H1 (cell line): ENCODE measurements around the gene MPHOSPH10. TPM values are rescaled to one million over a fixed set of nuclear protein-coding genes. Genes with fewer than 3 reads are reported as not detected.

Experiments used
- CTCF ChIA-PET: fragments of 300-600 bp; sonication (Branson Sonifier 250); formaldehyde crosslinking; loops from one replicate; lab custom pipeline; 2021; ENCODE audit not compliant: partially characterized antibody; lab: Charles Lee
- POLR2A ChIA-PET: fragments of 300-600 bp; sonication (Branson Sonifier 250); formaldehyde crosslinking; loops from one replicate; lab custom pipeline; 2021; ENCODE audit warnings: inconsistent platforms; ENCODE audit not compliant: partially characterized antibody; lab: Charles Lee
- DNase-seq, 2 experiments: peaks; one replicate each; pipeline versions ENCODE4 v3.0.0 to v3.0.0-alpha.2; 2010 to 2022; ENCODE audit warnings: low spot score in 2 of 2, low read depth in 1 of 2, mixed read lengths in 1 of 2
- FAIRE-seq: peaks from 2 replicates; lab custom pipeline; 2011; peaks lifted over from hg19 to GRCh38; lab: Jason Lieb, UNC
- H2AFZ ChIP-seq: 2 replicates; pipeline ENCODE4 v1.8.1; 2012; ENCODE audit warnings: low read length, inconsistent platforms
- H2AK5ac ChIP-seq: 2 replicates; pipeline ENCODE4 v1.6.1; 2013; ENCODE audit warnings: low read depth, low read length
- H2BK120ac ChIP-seq: replicated peaks from 2 replicates; pipeline ENCODE3; 2013; ENCODE audit warnings: low read depth, low read length, inconsistent platforms
- H2BK12ac ChIP-seq: 2 replicates; pipeline ENCODE4 v1.6.1; 2013; ENCODE audit warnings: low read depth, low read length
- H2BK15ac ChIP-seq: 2 replicates; pipeline ENCODE4 v1.6.1; 2013; ENCODE audit warnings: low read length
- H2BK20ac ChIP-seq: 2 replicates; pipeline ENCODE4 v1.6.1; 2013; ENCODE audit warnings: low read length
- H2BK5ac ChIP-seq: 2 replicates; pipeline ENCODE4 v1.6.1; 2013; ENCODE audit warnings: low read depth, low read length
- H3K14ac ChIP-seq: 2 replicates; pipeline ENCODE4 v1.6.1; 2013; ENCODE audit warnings: inconsistent platforms; ENCODE audit not compliant: insufficient read length
- H3K18ac ChIP-seq: 2 replicates; pipeline ENCODE4 v1.6.1; 2013; ENCODE audit warnings: low read length; ENCODE audit errors: extremely low read depth
- H3K23ac ChIP-seq: 2 replicates; pipeline ENCODE4 v1.6.1; 2013; ENCODE audit warnings: inconsistent platforms; ENCODE audit not compliant: insufficient read length
- H3K23me2 ChIP-seq: 2 replicates; pipeline ENCODE4 v1.6.1; 2013; ENCODE audit warnings: low read depth, low read length
- H3K27ac ChIP-seq: 2 replicates; pipeline ENCODE4 v1.6.1; 2011; ENCODE audit warnings: low read depth, low read length, inconsistent platforms
- H3K27me3 ChIP-seq, 4 experiments: replicated peaks in 1 of 4; 1 replicate in 1 of 4; 2 replicates in 3 of 4; pipeline versions ENCODE4 v1.6.1 to v1.8.1; 2011 to 2013; ENCODE audit warnings: low read length in 3 of 4, mild to moderate bottlenecking in 3 of 4, inconsistent platforms in 2 of 4, mixed read lengths in 2 of 4, moderate library complexity in 1 of 4; ENCODE audit not compliant: control insufficient read depth in 3 of 4, insufficient read depth in 3 of 4; ENCODE audit errors: extremely low read depth in 1 of 4
- H3K36me3 ChIP-seq, 4 experiments: 2 replicates each; pipeline versions ENCODE4 v1.6.1 to v1.8.1; 2011 to 2013; ENCODE audit warnings: mild to moderate bottlenecking in 4 of 4, low read length in 3 of 4, moderate library complexity in 2 of 4, control low read depth in 1 of 4, inconsistent platforms in 1 of 4; ENCODE audit not compliant: insufficient read depth in 4 of 4, control insufficient read depth in 2 of 4
- H3K4ac ChIP-seq: replicated peaks from 2 replicates; pipeline ENCODE3; 2013; ENCODE audit warnings: low read length, low read depth, mixed read lengths, inconsistent platforms; ENCODE audit not compliant: insufficient read length
- H3K4me1 ChIP-seq, 4 experiments: replicated peaks in 1 of 4; 1 replicate in 1 of 4; 2 replicates in 3 of 4; pipeline versions ENCODE4 v1.6.1 to v1.8.1; 2011 to 2013; ENCODE audit warnings: low read length in 3 of 4, inconsistent platforms in 2 of 4, mixed read lengths in 1 of 4; ENCODE audit not compliant: insufficient read depth in 4 of 4, control insufficient read depth in 3 of 4
- H3K4me2 ChIP-seq, 2 experiments: 2 replicates each; pipeline versions ENCODE4 v1.6.1 to v1.8.1; 2011 to 2013; ENCODE audit warnings: low read depth in 2 of 2, low read length in 2 of 2, control low read depth in 1 of 2, inconsistent platforms in 1 of 2, mild to moderate bottlenecking in 1 of 2; ENCODE audit not compliant: insufficient read depth in 1 of 2
- H3K4me3 ChIP-seq, 4 experiments: fragments of 200-600, 300-600 bp in 1 of 4; sonication (generic), shearing (Covaris generic), sonication (Bioruptor Twin) in 1 of 4; 2 replicates each; pipeline versions ENCODE4 v1.5.1 to v1.8.1; 2011 to 2016; ENCODE audit warnings: low read length in 4 of 4, low read depth in 3 of 4, control low read depth in 2 of 4, inconsistent platforms in 2 of 4, mild to moderate bottlenecking in 2 of 4, mixed read lengths in 1 of 4, moderate library complexity in 1 of 4; ENCODE audit not compliant: insufficient read depth in 2 of 4; ENCODE audit errors: extremely low read depth in 1 of 4
- H3K56ac ChIP-seq: replicated peaks from 2 replicates; pipeline ENCODE3; 2013; ENCODE audit warnings: low read depth, mild to moderate bottlenecking, mixed read lengths, low read length, inconsistent platforms; ENCODE audit not compliant: insufficient read length
- H3K79me1 ChIP-seq: 2 replicates; pipeline ENCODE4 v1.6.1; 2013; ENCODE audit warnings: low read depth, low read length, control low read depth
- H3K79me2 ChIP-seq, 2 experiments: 2 replicates each; pipeline versions ENCODE4 v1.6.1 to v1.8.1; 2012 to 2013; ENCODE audit warnings: low read length in 2 of 2, mild to moderate bottlenecking in 2 of 2, inconsistent platforms in 1 of 2; ENCODE audit not compliant: insufficient read depth in 2 of 2, control insufficient read depth in 1 of 2
- H3K9ac ChIP-seq, 4 experiments: replicated peaks in 1 of 4; 1 replicate in 1 of 4; 2 replicates in 3 of 4; pipeline versions ENCODE4 v1.6.1 to v1.8.1; 2011 to 2013; ENCODE audit warnings: low read depth in 3 of 4, low read length in 3 of 4, control low read depth in 2 of 4, mild to moderate bottlenecking in 2 of 4, moderate library complexity in 2 of 4, inconsistent platforms in 1 of 4; ENCODE audit errors: extremely low read depth in 1 of 4
- H3K9me3 ChIP-seq, 2 experiments: 2 replicates each; pipeline versions ENCODE4 v1.6.1 to v1.8.1; 2012 to 2013; ENCODE audit warnings: mild to moderate bottlenecking in 2 of 2, moderate library complexity in 2 of 2, control low read depth in 1 of 2, inconsistent platforms in 1 of 2, low read depth in 1 of 2, low read length in 1 of 2, mixed read lengths in 1 of 2; ENCODE audit not compliant: insufficient read depth in 2 of 2
- H4K20me1 ChIP-seq, 2 experiments: replicated peaks in 1 of 2; 2 replicates each; pipeline versions ENCODE3 to v1.8.1; 2011 to 2013; ENCODE audit warnings: inconsistent platforms in 2 of 2, low read length in 2 of 2, mild to moderate bottlenecking in 1 of 2; ENCODE audit not compliant: insufficient read depth in 2 of 2, control insufficient read depth in 1 of 2
- H4K5ac ChIP-seq: 2 replicates; pipeline ENCODE4 v1.6.1; 2013; ENCODE audit warnings: low read length, low read depth, mixed read lengths, inconsistent platforms; ENCODE audit not compliant: insufficient read length
- H4K8ac ChIP-seq: 2 replicates; pipeline ENCODE4 v1.8.0; 2013; ENCODE audit warnings: mild to moderate bottlenecking, moderate library complexity, low read length, inconsistent platforms; ENCODE audit not compliant: insufficient read depth; ENCODE audit errors: extremely low read depth
- H4K91ac ChIP-seq: replicated peaks from 2 replicates; pipeline ENCODE3; 2013; ENCODE audit warnings: low read length, mixed read lengths, inconsistent platforms; ENCODE audit not compliant: insufficient read length
- ATF2 ChIP-seq: IDR thresholded peaks from 2 replicates; pipeline ENCODE4 v1.6.1; 2012; ENCODE audit warnings: low read length, inconsistent platforms
- E2F6 ChIP-seq: IDR thresholded peaks from 2 replicates; pipeline ENCODE4 v1.6.1; 2012; ENCODE audit warnings: inconsistent platforms
- FOSL1 ChIP-seq: IDR thresholded peaks from 2 replicates; pipeline ENCODE4 v1.6.1; 2011; ENCODE audit warnings: mild to moderate bottlenecking, low read depth, low read length, moderate library complexity; ENCODE audit not compliant: insufficient read depth
- HDAC6 ChIP-seq: IDR thresholded peaks from one replicate; pipeline ENCODE4 v1.7.1; 2012; ENCODE audit warnings: low read depth, mild to moderate bottlenecking, inconsistent platforms, low read length, moderate library complexity
- NANOG ChIP-seq: IDR thresholded peaks from 2 replicates; pipeline ENCODE4 v1.6.1; 2011; ENCODE audit warnings: low read length, low read depth, mild to moderate bottlenecking, inconsistent platforms; ENCODE audit not compliant: insufficient read depth, poor library complexity, severe bottlenecking
- NRF1 ChIP-seq: IDR thresholded peaks from 2 replicates; pipeline ENCODE4 v1.6.1; 2011; ENCODE audit warnings: mild to moderate bottlenecking, low read depth, low read length, improper control_type of control experiment
- SIN3A ChIP-seq, 2 experiments: IDR thresholded peaks in 1 of 2; conservative IDR thresholded peaks in 1 of 2; 2 replicates each; pipeline ENCODE4 v1.6.1; 2011 to 2012; ENCODE audit warnings: low read length in 2 of 2, improper control_type of control experiment in 1 of 2, low read depth in 1 of 2, mild to moderate bottlenecking in 1 of 2
- SP4 ChIP-seq: IDR thresholded peaks from 2 replicates; pipeline ENCODE4 v1.6.1; 2012; ENCODE audit warnings: low read length, inconsistent platforms
- TAF7 ChIP-seq: optimal IDR thresholded peaks from 2 replicates; pipeline ENCODE3; 2011; ENCODE audit warnings: low read depth, mild to moderate bottlenecking, inconsistent platforms, low read length, moderate library complexity, borderline replicate concordance
- TCF12 ChIP-seq: IDR thresholded peaks from 2 replicates; pipeline ENCODE4 v1.6.1; 2011; ENCODE audit warnings: low read depth, mild to moderate bottlenecking, low read length
- whole genome bisulfite sequencing, 2 experiments: shearing (Covaris generic) in 1 of 2; methylation state at CpG; one replicate each; pipeline versions ENCODE4 v1.1.6 to v1.1.7; 2013 to 2015; ENCODE audit warnings: low lambda C conversion rate in 2 of 2, mixed read lengths in 2 of 2, inconsistent platforms in 1 of 2, low coverage in 1 of 2, missing lambda C conversion rate in 1 of 2; ENCODE audit not compliant: insufficient replicate concordance in 2 of 2, insufficient coverage in 1 of 2, insufficient read length in 1 of 2; ENCODE audit errors: extremely low coverage in 1 of 2, missing lambda C conversion rate in 1 of 2; 5-methylcytosine and 5-hydroxymethylcytosine counted together
- polyA plus RNA-seq, 7 experiments: library from polyadenylated mRNA; depleted of rRNA in 3 of 7; stranded (reverse) in 5 of 7; unstranded in 2 of 7; fragments of >200 nt in 5 of 7; fragments of 200-250 nt in 2 of 7; gene quantifications; 1 replicate in 5 of 7; 2 replicates in 1 of 7; 4 replicates in 1 of 7; pipeline versions ENCODE4 v1.2.1 to v1.2.3, GENCODE V29; 2011 to 2013; ENCODE audit warnings: missing spikeins in 2 of 7, mixed read lengths in 2 of 7
- total RNA-seq: library from RNA; stranded (reverse); fragmentation: NEBNext Ultra II Directional; extraction: Animal tissue kit (Norgen Biotek cat#: 25700); gene quantifications from 2 replicates; pipeline ENCODE4 v1.2.1, GENCODE V29; 2021
- TF ChIP-seq, protein P1 (sequence below): IDR thresholded peaks from 2 replicates; pipeline ENCODE4 v1.6.1; 2012; ENCODE audit warnings: inconsistent platforms

MPHOSPH10 gene
- total and polyA plus RNA-seq, 2 of the 8 experiments (the other 6 are each of a cell fraction or from before 2014, with no cell fraction given) = 4.5 to 39.1 TPM

DNA sequence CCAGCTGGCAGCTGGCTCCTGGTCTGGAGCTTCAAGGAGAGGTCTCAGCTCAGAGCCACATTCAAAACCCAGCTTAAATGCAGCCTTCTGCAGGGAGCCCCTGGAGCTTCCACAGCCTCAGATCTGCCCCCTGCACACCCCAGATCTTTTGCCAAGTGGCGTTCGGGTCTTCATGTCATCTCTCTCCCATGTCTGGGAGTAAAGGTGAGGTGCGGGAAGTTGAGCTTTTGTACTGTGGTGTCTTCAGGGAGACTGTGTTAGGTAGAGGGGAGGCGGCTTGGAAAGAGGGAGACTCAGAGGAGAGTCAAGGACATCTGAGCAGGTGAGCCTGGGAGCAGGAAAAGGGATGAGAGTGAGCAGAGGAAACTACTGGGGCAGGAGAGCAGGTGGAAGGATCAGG lies 25.4 kb downstream of the MPHOSPH10 start:
- H4K8ac ChIP-seq = no peak overlapping the region
- no peak overlapping the region for H2AK5ac ChIP-seq
- no peaks in the 10 kb centered on the region; a peak in 1 of 7 replicates for H3K27me3 ChIP-seq
- H3K4me2 ChIP-seq = no peak overlapping the region
- DNase-seq = no peak
- H3K9me3 ChIP-seq = no peaks in the 10 kb centered on the region; a peak in 1 of 4 replicates
- no peak overlapping the region for H3K56ac ChIP-seq
- no peak overlapping the region for H4K91ac ChIP-seq
- CTCF ChIA-PET = interaction anchor here (0.6 to 4.3 kb wide), 23 partner anchors 11 to 1563 kb away, joined by 3 to 25 read pairs (median 5); partner anchors contain the start of gene ZNF638
- no peak overlapping the region for H2BK120ac ChIP-seq
- H2BK20ac ChIP-seq = no peak overlapping the region
- no peak overlapping the region for H3K27ac ChIP-seq
- no peak overlapping the region for H3K18ac ChIP-seq
- H3K4ac ChIP-seq = no peak overlapping the region
- WGBS, 2 experiments = 90% methylated on average over 4 of the region's 4 CpGs; no CpG with 5 or more reads in 1 of the 2 experiments
- H3K4me1 ChIP-seq = peaks cover 0 to 2% (median 0%) of the 10 kb centered on the region in 4 experiments; a peak in 3 of 7 replicates
- H3K23ac ChIP-seq = no peak overlapping the region
- no peaks in the 10 kb centered on the region for H3K79me2 ChIP-seq
- no peak overlapping the region for H2AFZ ChIP-seq
- H2BK5ac ChIP-seq = no peak overlapping the region
- no peak overlapping the region for H3K14ac ChIP-seq
- FAIRE-seq = no peak
- H2BK15ac ChIP-seq = no peak overlapping the region
- no peaks in the 10 kb centered on the region for H3K23me2 ChIP-seq
- no peak overlapping the region for H3K4me3 ChIP-seq
- H3K9ac ChIP-seq = no peak overlapping the region
- H2BK12ac ChIP-seq = no peak overlapping the region; the same call in 1 of the 2 replicates
- H4K5ac ChIP-seq = no peak overlapping the region
- no peaks in the 10 kb centered on the region for H3K36me3 ChIP-seq
- POLR2A ChIA-PET = interaction anchor here (1.2 to 2.4 kb wide), 3 partner anchors 25 to 176 kb away, joined by 3 to 6 read pairs (median 6); partner anchors contain the start of genes MCEE, MPHOSPH10 and ZNF638
- no peaks in the 10 kb centered on the region for H4K20me1 ChIP-seq
- no peaks in the 10 kb centered on the region for H3K79me1 ChIP-seq
- no peak for TF ChIP-seq NANOG
- no peak for TF ChIP-seq NRF1
- no peak for TF ChIP-seq TCF12
- TF ChIP-seq SP4 = no peak
- TF ChIP-seq FOSL1 = no peak
- no peak for TF ChIP-seq HDAC6
- no peak for TF ChIP-seq E2F6
- TF ChIP-seq SIN3A (conservative IDR thresholded peaks at IDR 0.05 in 1 of 2, IDR thresholded peaks at IDR 0.05 in 1 of 2; ENCODE audit: low read depth in 1 of 2, low read length in 2 of 2) = no peak
- TF ChIP-seq ATF2 = no peak
- TF ChIP-seq, protein P1, sequence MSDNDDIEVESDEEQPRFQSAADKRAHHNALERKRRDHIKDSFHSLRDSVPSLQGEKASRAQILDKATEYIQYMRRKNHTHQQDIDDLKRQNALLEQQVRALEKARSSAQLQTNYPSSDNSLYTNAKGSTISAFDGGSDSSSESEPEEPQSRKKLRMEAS = no peak
- no peak for TF ChIP-seq TAF7
